ENCODE measurements around the gene IGF1.
A peak's percentile ranks its signal among the peaks of the same experiment; 100 is the strongest.

DNA sequence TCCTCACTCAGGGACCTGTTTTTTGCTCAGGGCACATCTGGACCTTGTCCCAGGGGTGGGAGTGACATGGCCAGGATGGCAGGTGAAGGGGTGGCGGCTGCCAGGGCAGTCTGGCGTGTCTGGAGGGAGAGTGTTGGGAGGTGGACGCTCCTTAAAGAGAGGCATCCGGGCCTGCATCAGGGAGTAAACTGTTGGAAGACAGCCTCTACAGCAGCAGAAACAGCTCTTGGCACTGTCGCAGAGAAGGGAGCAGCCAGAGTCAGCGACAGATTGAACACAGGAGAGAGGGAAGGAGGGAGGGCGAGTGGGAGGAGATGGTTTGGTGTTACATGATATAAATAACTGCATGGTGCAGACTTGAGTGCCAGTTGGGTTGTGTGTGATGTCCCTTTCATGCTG is 52.8 kb downstream of the IGF1 start:
- TF ChIP-seq, protein P1, sequence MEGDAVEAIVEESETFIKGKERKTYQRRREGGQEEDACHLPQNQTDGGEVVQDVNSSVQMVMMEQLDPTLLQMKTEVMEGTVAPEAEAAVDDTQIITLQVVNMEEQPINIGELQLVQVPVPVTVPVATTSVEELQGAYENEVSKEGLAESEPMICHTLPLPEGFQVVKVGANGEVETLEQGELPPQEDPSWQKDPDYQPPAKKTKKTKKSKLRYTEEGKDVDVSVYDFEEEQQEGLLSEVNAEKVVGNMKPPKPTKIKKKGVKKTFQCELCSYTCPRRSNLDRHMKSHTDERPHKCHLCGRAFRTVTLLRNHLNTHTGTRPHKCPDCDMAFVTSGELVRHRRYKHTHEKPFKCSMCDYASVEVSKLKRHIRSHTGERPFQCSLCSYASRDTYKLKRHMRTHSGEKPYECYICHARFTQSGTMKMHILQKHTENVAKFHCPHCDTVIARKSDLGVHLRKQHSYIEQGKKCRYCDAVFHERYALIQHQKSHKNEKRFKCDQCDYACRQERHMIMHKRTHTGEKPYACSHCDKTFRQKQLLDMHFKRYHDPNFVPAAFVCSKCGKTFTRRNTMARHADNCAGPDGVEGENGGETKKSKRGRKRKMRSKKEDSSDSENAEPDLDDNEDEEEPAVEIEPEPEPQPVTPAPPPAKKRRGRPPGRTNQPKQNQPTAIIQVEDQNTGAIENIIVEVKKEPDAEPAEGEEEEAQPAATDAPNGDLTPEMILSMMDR (IDR thresholded peaks at IDR 0.05 in 4 of 5, conservative IDR thresholded peaks at IDR 0.05 in 1 of 5), result no peak
- peak in 1 of 2 donors; percentile 31 for TF ChIP-seq POLR2A (IDR thresholded peaks at IDR 0.05)
